Activated T-cell treated with anti-CD3 and anti-CD28 coated beads, Interleukin-2, amount 50 U/mL, for 24 hours (primary cell): ENCODE results near the gene BTG3.

Experiments
- DNase-seq: peaks from one replicate; pipeline ENCODE4 v3.0.0-alpha.2; 2020
- H3K27ac Mint-ChIP-seq: 2 replicates; pipeline ENCODE4 v1.8.0; 2020; ENCODE audit warnings: mild to moderate bottlenecking, mixed read lengths
- H3K27me3 Mint-ChIP-seq: 2 replicates; pipeline ENCODE4 v1.8.0; 2020; ENCODE audit warnings: mixed read lengths
- H3K36me3 Mint-ChIP-seq: 2 replicates; pipeline ENCODE4 v1.8.0; 2020; ENCODE audit warnings: low read depth, mixed read lengths
- H3K4me1 Mint-ChIP-seq: 2 replicates; pipeline ENCODE4 v1.8.0; 2020; ENCODE audit warnings: low read depth, mixed read lengths
- H3K4me3 Mint-ChIP-seq: 2 replicates; pipeline ENCODE4 v1.8.0; 2020; ENCODE audit warnings: mild to moderate bottlenecking, moderate library complexity, mixed read lengths
- H3K9me3 Mint-ChIP-seq: 2 replicates; pipeline ENCODE4 v1.8.0; 2020; ENCODE audit warnings: mixed read lengths

The BTG3 gene

GRCh38 chr21:17612565-17613241 lies at the start of gene BTG3:
Gene BTG3, minus strand, starts transcription at chr21:17612901. Its CDS starts 3,757 bp downstream, at chr21:17609144.
- DNase-seq, result peak; percentile 86
- Mint-ChIP-seq H3K4me3 (peak within 1 kb of the TSS; percentile 85), H3K27ac (peak within 1 kb of the TSS; percentile 96), H3K4me1 (peaks cover 44% of the 10 kb centered on the region), H3K36me3 (peaks cover 42% of the 10 kb centered on the region), H3K27me3 (no peaks in the 10 kb centered on the region), H3K9me3 (no peaks in the 10 kb centered on the region)

- Mint-ChIP-seq H3K27me3 (peaks cover 38% of the 10 kb centered on the region), H3K9me3 (no peaks in the 10 kb centered on the region), H3K4me3 (no peak overlapping the region), H3K27ac (no peak overlapping the region), H3K36me3 (no peaks in the 10 kb centered on the region), H3K4me1 (peaks cover 3% of the 10 kb centered on the region)
- DNase-seq, result no peak
These were observed 48.2 kb upstream of the BTG3 start for GRCh38 chr21:17660862-17661261.

GRCh38 chr21:17660452-17660851 lies 47.8 kb upstream of the BTG3 start:
- Mint-ChIP-seq H3K36me3 (no peaks in the 10 kb centered on the region), H3K9me3 (no peaks in the 10 kb centered on the region), H3K27me3 (peaks cover 41% of the 10 kb centered on the region), H3K4me1 (peaks cover under 1% of the 10 kb centered on the region), H3K4me3 (no peak overlapping the region), H3K27ac (no peak overlapping the region)
- no peak for DNase-seq

- H3K27ac Mint-ChIP-seq, result no peak overlapping the region
- DNase-seq, result no peak
- no peaks in the 10 kb centered on the region for H3K36me3 Mint-ChIP-seq
- H3K27me3 Mint-ChIP-seq, result peaks cover 42% of the 10 kb centered on the region
- no peak overlapping the region for H3K4me3 Mint-ChIP-seq
- no peaks in the 10 kb centered on the region for H3K4me1 Mint-ChIP-seq
- H3K9me3 Mint-ChIP-seq, result no peaks in the 10 kb centered on the region
These were observed 46.2 kb upstream of the BTG3 start for GRCh38 chr21:17658931-17659330.

- no peak for DNase-seq
- no peaks in the 10 kb centered on the region for H3K36me3 Mint-ChIP-seq
- H3K9me3 Mint-ChIP-seq, result peaks cover 3% of the 10 kb centered on the region
- no peaks in the 10 kb centered on the region for H3K4me1 Mint-ChIP-seq
- no peak overlapping the region for H3K27ac Mint-ChIP-seq
- H3K27me3 Mint-ChIP-seq, result peaks cover 17% of the 10 kb centered on the region
- H3K4me3 Mint-ChIP-seq, result no peak overlapping the region
These were observed 38.8 kb upstream of the BTG3 start for GRCh38 chr21:17651526-17651925.

- Mint-ChIP-seq H3K36me3 (no peaks in the 10 kb centered on the region), H3K9me3 (peaks cover 3% of the 10 kb centered on the region), H3K27ac (no peak overlapping the region), H3K4me3 (no peak overlapping the region), H3K27me3 (peaks cover 12% of the 10 kb centered on the region), H3K4me1 (no peaks in the 10 kb centered on the region)
- no peak for DNase-seq
These were observed 37.6 kb upstream of the BTG3 start for GRCh38 chr21:17650292-17650691.

GRCh38 chr21:17646790-17647189 lies 34.1 kb upstream of the BTG3 start:
- Mint-ChIP-seq H3K4me1 (peaks cover 8% of the 10 kb centered on the region), H3K4me3 (no peak overlapping the region), H3K36me3 (no peaks in the 10 kb centered on the region), H3K9me3 (peaks cover 3% of the 10 kb centered on the region), H3K27ac (no peak overlapping the region), H3K27me3 (peaks cover 8% of the 10 kb centered on the region)
- DNase-seq, result no peak

GRCh38 chr21:17644186-17644585 lies 31.5 kb upstream of the BTG3 start:
- Mint-ChIP-seq H3K27me3 (no peaks in the 10 kb centered on the region), H3K27ac (no peak overlapping the region), H3K4me1 (peaks cover 8% of the 10 kb centered on the region), H3K9me3 (peaks cover 8% of the 10 kb centered on the region), H3K4me3 (no peak overlapping the region), H3K36me3 (no peaks in the 10 kb centered on the region)
- no peak for DNase-seq

- DNase-seq, result no peak
- H3K4me3 Mint-ChIP-seq, result no peak overlapping the region
- peaks cover 5% of the 10 kb centered on the region for H3K9me3 Mint-ChIP-seq
- H3K36me3 Mint-ChIP-seq, result no peaks in the 10 kb centered on the region
- H3K27me3 Mint-ChIP-seq, result no peaks in the 10 kb centered on the region
- H3K4me1 Mint-ChIP-seq, result peaks cover 8% of the 10 kb centered on the region
- no peak overlapping the region for H3K27ac Mint-ChIP-seq
These were observed 28.1 kb upstream of the BTG3 start for GRCh38 chr21:17640821-17641220.

GRCh38 chr21:17636711-17637110 lies 24.0 kb upstream of the BTG3 start:
- H3K4me3 Mint-ChIP-seq, result no peak overlapping the region
- peaks cover 5% of the 10 kb centered on the region for H3K9me3 Mint-ChIP-seq
- H3K36me3 Mint-ChIP-seq, result no peaks in the 10 kb centered on the region
- H3K27ac Mint-ChIP-seq, result no peak overlapping the region
- no peaks in the 10 kb centered on the region for H3K27me3 Mint-ChIP-seq
- H3K4me1 Mint-ChIP-seq, result no peaks in the 10 kb centered on the region
- DNase-seq, result no peak

GRCh38 chr21:17631195-17631594 lies 18.5 kb upstream of the BTG3 start:
- H3K4me1 Mint-ChIP-seq, result no peaks in the 10 kb centered on the region
- H3K27ac Mint-ChIP-seq, result no peak overlapping the region
- no peak for DNase-seq
- no peaks in the 10 kb centered on the region for H3K9me3 Mint-ChIP-seq
- H3K4me3 Mint-ChIP-seq, result no peak overlapping the region
- H3K36me3 Mint-ChIP-seq, result no peaks in the 10 kb centered on the region
- peaks cover 6% of the 10 kb centered on the region for H3K27me3 Mint-ChIP-seq

- peaks cover 13% of the 10 kb centered on the region for H3K27me3 Mint-ChIP-seq
- no peaks in the 10 kb centered on the region for H3K9me3 Mint-ChIP-seq
These were observed 9.3 kb upstream of the BTG3 start for GRCh38 chr21:17622018-17622417.

GRCh38 chr21:17616831-17617230 lies 4.1 kb upstream of the BTG3 start:
- H3K4me3 Mint-ChIP-seq, result no peak overlapping the region
- no peak for DNase-seq
- H3K27ac Mint-ChIP-seq, result no peak overlapping the region
- no peaks in the 10 kb centered on the region for H3K27me3 Mint-ChIP-seq
- H3K36me3 Mint-ChIP-seq, result peaks cover under 1% of the 10 kb centered on the region
- no peaks in the 10 kb centered on the region for H3K9me3 Mint-ChIP-seq
- H3K4me1 Mint-ChIP-seq, result peaks cover 11% of the 10 kb centered on the region

More at GRCh38 chr21:17622018-17622417, 9.3 kb upstream of the BTG3 start:
- no peak for DNase-seq
- peaks cover under 1% of the 10 kb centered on the region for H3K4me1 Mint-ChIP-seq
- no peak overlapping the region for H3K27ac Mint-ChIP-seq
- H3K4me3 Mint-ChIP-seq, result no peak overlapping the region
- no peaks in the 10 kb centered on the region for H3K36me3 Mint-ChIP-seq

- Mint-ChIP-seq H3K4me3 (peak overlapping the region; percentile 68), H3K4me1 (peaks cover 38% of the 10 kb centered on the region), H3K27ac (peak overlapping the region; percentile 73), H3K9me3 (no peaks in the 10 kb centered on the region), H3K27me3 (no peaks in the 10 kb centered on the region), H3K36me3 (peaks cover 36% of the 10 kb centered on the region)
- DNase-seq, result no peak
These were observed 558 bp upstream of the BTG3 start for GRCh38 chr21:17613242-17613676.

GRCh38 chr21:17612023-17612564 lies 607 bp downstream of the BTG3 start:
- Mint-ChIP-seq H3K4me3 (peak overlapping the region; percentile 85), H3K36me3 (peaks cover 48% of the 10 kb centered on the region), H3K27ac (peak overlapping the region; percentile 96), H3K27me3 (no peaks in the 10 kb centered on the region), H3K9me3 (no peaks in the 10 kb centered on the region), H3K4me1 (peaks cover 47% of the 10 kb centered on the region)
- DNase-seq, result peak; percentile 66
